Right atrium auricular region (tissue), 2 donors: ENCODE measurements around the gene FAM118A. TPM values are rescaled to one million over a fixed set of nuclear protein-coding genes. Genes with fewer than 3 reads are reported as not detected.
"Not testable (repeated sequence)": the region's sequence is repeated elsewhere in the genome, so short reads cannot be mapped to it uniquely, and the experiment has no call there.

Experiments used
- DNase-seq: peaks from one replicate; pipeline ENCODE4 v3.0.0-alpha.2; 2019; ENCODE audit warnings: low spot score
- H3K27ac ChIP-seq, 2 donors: fragments of 200-600 bp; sonication (generic); 1 replicate in 1 of 2; 2 replicates in 1 of 2; pipeline ENCODE4 v1.5.1; 2016 to 2019
- H3K27me3 ChIP-seq, 2 donors: fragments of 200-600 bp; sonication (generic); one replicate each; pipeline versions ENCODE4 v1.5.1 to v1.6.0; 2017 to 2019
- H3K36me3 ChIP-seq: fragments of 200-600 bp; sonication (generic); one replicate; pipeline ENCODE4 v1.5.1; 2016
- H3K4me1 ChIP-seq, 2 donors: fragments of 200-600 bp; sonication (generic); one replicate each; pipeline versions ENCODE4 v1.5.1 to v1.6.0; 2017 to 2019
- H3K4me3 ChIP-seq, 2 donors: fragments of 200-600 bp; sonication (generic); 1 replicate in 1 of 2; 2 replicates in 1 of 2; pipeline ENCODE4 v1.5.1; 2017 to 2019; ENCODE audit warnings: mild to moderate bottlenecking in 1 of 2, moderate library complexity in 1 of 2
- H3K9me3 ChIP-seq, 2 donors: fragments of 200-600 bp; sonication (generic); one replicate each; pipeline ENCODE4 v1.5.1; 2019
- CTCF ChIP-seq, 2 donors: fragments of 200-600 bp; sonication (generic); IDR thresholded peaks; one replicate each; pipeline ENCODE4 v1.5.1; 2019; ENCODE audit warnings: antibody characterized with exemption in 2 of 2
- total RNA-seq, 2 donors: library from RNA; depleted of rRNA; stranded (reverse); fragments of >200 nt; gene quantifications; one replicate each; pipeline ENCODE4 v1.1.0, GENCODE V29; 2016

The FAM118A gene
- total RNA-seq, 2 donors from 2014 or later, result 11.6 to 12.4 TPM

GRCh38 chr22:45343143-45343542, 33.4 kb downstream of the FAM118A start:
- no peak for DNase-seq
- Histone ChIP-seq H3K27ac (no peak overlapping the region), H3K27me3 (no peaks in the 10 kb centered on the region), H3K36me3 (peaks cover 13% of the 10 kb centered on the region), H3K4me3 (no peak overlapping the region), H3K4me1 (peaks cover 0 to 11% of the 10 kb centered on the region in 2 donors), H3K9me3 (no peaks in the 10 kb centered on the region)
- TF ChIP-seq CTCF (IDR thresholded peaks at IDR 0.05), result no peak

- no peak for TF ChIP-seq CTCF (IDR thresholded peaks at IDR 0.05)
- H3K36me3 ChIP-seq, result peaks cover 6% of the 10 kb centered on the region
- no peak for DNase-seq
- peaks cover 0 to 11% of the 10 kb centered on the region in 2 donors for H3K4me1 ChIP-seq
- no peak overlapping the region for H3K27ac ChIP-seq
- H3K27me3 ChIP-seq, result no peaks in the 10 kb centered on the region
- no peak overlapping the region for H3K4me3 ChIP-seq
- H3K9me3 ChIP-seq, result no peaks in the 10 kb centered on the region
Measured at GRCh38 chr22:45344334-45344733, 34.6 kb downstream of the FAM118A start.

GRCh38 chr22:45349916-45350315, 40.2 kb downstream of the FAM118A start:
- Histone ChIP-seq H3K4me3 (no peak overlapping the region), H3K4me1 (no peaks in the 10 kb centered on the region), H3K27ac (no peak overlapping the region), H3K36me3 (no peaks in the 10 kb centered on the region), H3K9me3 (no peaks in the 10 kb centered on the region), H3K27me3 (no peaks in the 10 kb centered on the region)
- DNase-seq, result no peak
- no peak for TF ChIP-seq CTCF (IDR thresholded peaks at IDR 0.05)

GRCh38 chr22:45351956-45352355, 42.2 kb downstream of the FAM118A start:
- DNase-seq, result no peak
- no peak for TF ChIP-seq CTCF (IDR thresholded peaks at IDR 0.05)
- Histone ChIP-seq H3K9me3 (no peaks in the 10 kb centered on the region), H3K27me3 (no peaks in the 10 kb centered on the region), H3K4me1 (no peaks in the 10 kb centered on the region), H3K27ac (no peak overlapping the region), H3K36me3 (no peaks in the 10 kb centered on the region), H3K4me3 (no peak overlapping the region)

- H3K9me3 ChIP-seq, H3K4me1 ChIP-seq, H3K27me3 ChIP-seq, DNase-seq, H3K36me3 ChIP-seq, H3K27ac ChIP-seq, H3K4me3 ChIP-seq: not testable (repeated sequence)
Measured at GRCh38 chr22:45352757-45353156, 43.0 kb downstream of the FAM118A start.

- Histone ChIP-seq H3K4me1 (no peaks in the 10 kb centered on the region), H3K27me3 (no peaks in the 10 kb centered on the region), H3K36me3 (no peaks in the 10 kb centered on the region), H3K27ac (no peak overlapping the region), H3K4me3 (no peak overlapping the region), H3K9me3 (no peaks in the 10 kb centered on the region)
- TF ChIP-seq CTCF (IDR thresholded peaks at IDR 0.05), result no peak
- no peak for DNase-seq
Measured at GRCh38 chr22:45353786-45354185, 44.1 kb downstream of the FAM118A start.
